GM12873 (cell line): ENCODE data around the gene KAT6B.
A peak's percentile ranks its signal among the peaks of the same experiment; 100 is the strongest.

Experiments used
- TF ChIP-seq, protein P1 (sequence below): IDR thresholded peaks from 2 replicates; pipeline ENCODE4 v1.5.1; 2012; ENCODE audit warnings: low read depth, mild to moderate bottlenecking, moderate library complexity, low read length, control low read depth; ENCODE audit not compliant: insufficient read depth; ENCODE audit errors: missing control alignments

The KAT6B gene

DNA sequence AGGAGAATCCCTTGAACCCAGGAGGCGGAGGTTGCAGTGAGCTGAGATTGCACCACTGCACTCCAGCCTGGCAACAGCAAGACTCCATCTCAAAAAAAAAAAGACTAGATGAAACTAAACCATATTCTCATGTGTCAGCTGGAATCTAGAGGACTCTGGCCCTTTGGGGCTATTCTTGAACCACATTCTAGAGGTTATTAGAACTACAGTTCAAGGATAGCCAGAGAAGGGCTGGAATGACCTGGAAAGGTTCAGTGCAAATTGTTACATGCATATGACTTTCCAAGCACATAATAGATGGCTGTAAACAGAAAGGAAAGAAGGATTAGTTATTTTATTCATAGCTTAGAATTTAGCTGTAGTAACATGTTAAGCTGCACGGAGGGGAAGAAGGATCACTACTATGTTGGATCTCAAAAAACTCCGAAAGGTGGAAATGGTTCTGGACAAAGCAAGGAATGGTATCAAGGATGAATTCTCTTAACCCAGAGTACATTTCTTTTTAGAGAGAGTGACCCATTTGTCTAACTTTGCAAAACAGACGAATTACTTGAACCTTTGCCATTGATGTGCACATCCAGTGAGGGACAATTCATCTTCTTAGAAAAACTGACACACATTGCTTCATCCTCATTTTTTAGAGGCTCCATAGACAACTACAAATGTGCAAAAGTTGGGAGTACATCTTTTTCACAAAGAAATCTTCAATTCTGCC is 161.1 kb downstream of the KAT6B start:
- TF ChIP-seq, protein P1, sequence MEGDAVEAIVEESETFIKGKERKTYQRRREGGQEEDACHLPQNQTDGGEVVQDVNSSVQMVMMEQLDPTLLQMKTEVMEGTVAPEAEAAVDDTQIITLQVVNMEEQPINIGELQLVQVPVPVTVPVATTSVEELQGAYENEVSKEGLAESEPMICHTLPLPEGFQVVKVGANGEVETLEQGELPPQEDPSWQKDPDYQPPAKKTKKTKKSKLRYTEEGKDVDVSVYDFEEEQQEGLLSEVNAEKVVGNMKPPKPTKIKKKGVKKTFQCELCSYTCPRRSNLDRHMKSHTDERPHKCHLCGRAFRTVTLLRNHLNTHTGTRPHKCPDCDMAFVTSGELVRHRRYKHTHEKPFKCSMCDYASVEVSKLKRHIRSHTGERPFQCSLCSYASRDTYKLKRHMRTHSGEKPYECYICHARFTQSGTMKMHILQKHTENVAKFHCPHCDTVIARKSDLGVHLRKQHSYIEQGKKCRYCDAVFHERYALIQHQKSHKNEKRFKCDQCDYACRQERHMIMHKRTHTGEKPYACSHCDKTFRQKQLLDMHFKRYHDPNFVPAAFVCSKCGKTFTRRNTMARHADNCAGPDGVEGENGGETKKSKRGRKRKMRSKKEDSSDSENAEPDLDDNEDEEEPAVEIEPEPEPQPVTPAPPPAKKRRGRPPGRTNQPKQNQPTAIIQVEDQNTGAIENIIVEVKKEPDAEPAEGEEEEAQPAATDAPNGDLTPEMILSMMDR: no peak

DNA sequence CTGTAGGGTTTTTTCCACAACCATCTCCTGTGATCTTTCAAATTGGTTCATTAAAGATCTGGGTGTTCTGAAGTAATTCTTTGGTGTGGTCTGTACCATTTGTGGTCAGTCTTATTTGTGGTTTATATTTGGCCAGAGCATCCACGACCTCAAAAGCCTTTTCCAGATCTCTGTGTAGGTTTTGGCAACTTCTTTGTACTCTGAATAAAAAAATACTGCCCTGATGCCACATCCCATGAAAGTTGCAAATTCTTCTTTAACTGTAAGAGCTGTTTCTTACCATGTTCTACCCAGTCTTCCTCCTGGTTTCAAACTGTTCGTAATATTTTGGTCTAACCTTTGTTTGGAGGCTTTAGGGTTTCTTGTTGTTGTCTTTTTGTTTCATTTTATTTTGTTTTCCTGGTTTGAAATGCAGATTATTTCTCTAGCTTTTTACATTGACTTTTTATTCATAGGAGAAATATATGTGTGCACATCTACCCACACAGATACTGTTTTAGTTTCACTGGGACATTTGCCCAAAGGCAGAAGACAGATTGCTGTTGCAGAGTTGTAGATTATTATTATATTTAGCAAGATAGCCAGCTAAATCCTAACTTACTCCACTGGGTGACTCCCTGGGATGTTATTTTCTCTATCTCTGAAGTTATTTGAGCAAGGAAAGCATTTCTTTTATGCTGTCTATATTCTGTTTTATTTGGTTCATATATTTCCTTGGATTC is 161.8 kb downstream of the KAT6B start:
- TF ChIP-seq, protein P1: no peak

DNA sequence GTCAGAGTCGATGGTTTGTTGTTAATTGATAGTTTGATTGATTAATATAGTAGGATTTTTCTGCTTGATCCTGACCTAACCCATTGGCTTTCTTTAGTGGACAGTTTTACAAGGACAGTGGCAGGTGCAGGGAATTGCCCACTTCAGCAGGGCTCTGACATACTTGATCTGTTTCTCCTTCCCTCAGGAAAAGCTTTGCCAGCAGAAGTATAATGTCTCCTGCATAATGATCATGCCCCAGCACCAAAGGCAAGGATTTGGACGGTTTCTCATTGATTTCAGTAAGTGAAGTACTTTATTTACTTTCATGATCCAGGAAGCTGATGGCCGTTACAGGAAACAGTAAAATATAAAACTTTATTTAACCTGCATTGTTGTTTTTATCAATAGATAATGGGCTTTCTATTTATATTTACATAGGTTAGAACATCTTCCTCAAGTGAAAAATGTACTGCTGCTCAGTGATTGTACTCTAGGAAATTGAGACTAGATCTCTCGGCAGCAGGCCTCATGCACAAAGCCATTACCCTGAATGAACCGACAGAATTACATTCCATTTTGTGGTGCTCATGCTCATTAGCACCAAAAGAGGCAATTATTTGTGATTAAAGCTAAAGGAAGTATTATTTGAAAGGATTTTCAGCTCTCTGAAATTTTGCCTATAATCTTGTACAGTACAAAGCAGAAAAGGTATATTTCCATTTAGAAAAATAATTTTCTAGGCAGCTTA is 162.6 kb downstream of the KAT6B start:
- TF ChIP-seq, protein P1: no peak

DNA sequence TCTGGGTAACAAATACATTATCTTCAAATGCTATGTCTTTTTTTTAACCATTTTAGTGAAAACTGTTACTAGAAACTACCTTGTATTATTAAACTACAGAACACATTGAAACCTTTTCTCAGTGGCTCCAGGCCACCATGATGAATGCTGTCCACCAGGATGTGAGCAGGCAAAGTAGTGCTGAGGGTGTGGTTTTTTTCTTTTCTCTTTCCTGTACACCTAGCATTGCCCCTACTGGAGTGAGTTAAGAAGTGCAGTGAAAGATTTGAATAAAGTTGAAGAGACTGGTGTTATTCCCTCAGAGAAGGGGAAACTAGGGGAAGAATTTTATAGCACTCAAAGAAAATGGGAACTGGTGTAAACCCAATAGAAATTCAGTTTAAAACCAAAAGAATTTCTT is 165.0 kb downstream of the KAT6B start:
- TF ChIP-seq, protein P1: peak; percentile 63

DNA sequence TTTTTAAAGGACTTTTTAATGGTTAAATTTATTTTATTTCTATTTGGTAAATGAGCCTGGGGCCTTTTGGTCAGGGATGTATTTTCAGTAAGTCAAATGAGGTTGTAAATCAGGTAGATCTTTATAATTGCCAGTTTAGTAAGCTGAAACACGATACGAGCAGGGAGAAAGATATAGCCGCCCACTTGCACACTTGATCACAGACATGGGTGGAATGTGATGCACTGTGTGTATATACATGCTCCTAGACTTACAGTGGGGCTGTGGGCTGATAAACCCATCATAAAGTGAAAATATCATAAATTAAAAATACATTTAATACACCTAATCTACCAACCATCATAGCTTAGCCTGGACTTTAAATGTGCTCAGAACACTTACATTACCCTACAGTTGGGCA is 165.7 kb downstream of the KAT6B start:
- TF ChIP-seq, protein P1: no peak

DNA sequence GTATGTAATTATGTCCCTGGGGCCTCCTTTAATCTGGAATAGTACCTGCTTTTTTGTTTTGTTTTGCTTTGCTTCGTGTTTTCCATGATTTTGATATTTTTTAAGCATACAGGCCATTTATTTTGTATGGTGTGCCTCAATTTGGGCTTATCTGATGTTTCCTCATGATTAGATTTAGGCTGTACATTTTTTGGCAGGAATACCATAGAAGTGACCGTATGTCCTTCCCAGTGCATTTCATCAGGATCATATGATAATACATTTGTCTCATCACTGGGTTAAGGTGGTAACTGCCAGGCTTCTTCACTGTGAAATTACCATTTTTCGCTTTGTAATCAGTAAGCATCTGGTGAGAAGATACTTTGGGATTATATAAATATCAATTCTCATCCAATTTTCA is 167.2 kb downstream of the KAT6B start:
- TF ChIP-seq, protein P1: no peak

DNA sequence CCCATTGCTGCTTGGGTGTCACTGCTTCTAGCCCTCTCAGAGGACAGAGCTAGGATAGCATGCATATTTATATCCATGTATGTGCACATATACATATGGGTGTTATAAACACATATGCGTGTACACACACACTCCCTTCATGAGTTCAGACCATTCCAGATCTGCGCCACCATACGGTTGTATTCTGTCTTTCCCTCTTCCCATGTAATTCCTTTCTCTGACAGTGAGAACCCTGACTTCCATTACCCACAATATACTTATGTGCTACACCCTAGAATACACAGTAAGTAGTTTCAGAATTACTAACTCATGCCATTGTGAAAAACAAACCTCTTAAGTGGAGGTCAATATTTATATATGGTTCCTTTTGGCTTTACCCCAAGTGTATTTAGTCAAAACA is 168.5 kb downstream of the KAT6B start:
- TF ChIP-seq, protein P1: no peak
